HT-29 (cell line): ENCODE data around the gene PTPN12. TPM values are rescaled to one million over a fixed set of nuclear protein-coding genes. Genes with fewer than 3 reads are reported as not detected.

ENCODE experiments used
- DNase-seq: peaks from one replicate; pipeline ENCODE4 v3.0.0-alpha.2; 2015; ENCODE audit warnings: low spot score
- total RNA-seq: library from RNA; depleted of rRNA; stranded (reverse); fragments of >200 nt; shearing (Covaris generic); gene quantifications from 2 replicates; pipeline ENCODE4 v1.2.3, GENCODE V29; 2014; rRNA removed

Gene PTPN12
- total RNA-seq, 1 experiment from 2014 or later: 29.6 TPM

DNA sequence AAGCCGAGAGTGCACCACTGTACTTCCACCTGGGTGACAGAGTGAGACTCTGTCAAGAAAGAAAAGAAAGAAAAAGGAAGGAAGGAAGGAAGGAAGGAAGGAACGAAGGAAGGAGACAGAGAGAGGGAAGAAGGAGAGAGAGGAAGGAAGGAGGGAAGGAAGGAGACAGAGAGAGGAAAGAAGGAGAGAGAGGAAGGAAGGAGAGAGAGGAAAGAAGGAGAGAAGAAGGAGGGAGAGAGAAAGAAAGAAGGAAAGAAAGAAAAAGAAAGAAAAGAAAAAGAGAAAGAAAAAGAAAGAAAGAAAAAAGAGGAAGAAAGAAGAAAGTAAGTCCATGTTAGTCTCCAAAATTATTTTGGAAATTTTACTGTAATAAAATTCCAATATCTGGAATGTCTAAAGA, 125.8 kb downstream of the PTPN12 start:
- DNase-seq: no peak

DNA sequence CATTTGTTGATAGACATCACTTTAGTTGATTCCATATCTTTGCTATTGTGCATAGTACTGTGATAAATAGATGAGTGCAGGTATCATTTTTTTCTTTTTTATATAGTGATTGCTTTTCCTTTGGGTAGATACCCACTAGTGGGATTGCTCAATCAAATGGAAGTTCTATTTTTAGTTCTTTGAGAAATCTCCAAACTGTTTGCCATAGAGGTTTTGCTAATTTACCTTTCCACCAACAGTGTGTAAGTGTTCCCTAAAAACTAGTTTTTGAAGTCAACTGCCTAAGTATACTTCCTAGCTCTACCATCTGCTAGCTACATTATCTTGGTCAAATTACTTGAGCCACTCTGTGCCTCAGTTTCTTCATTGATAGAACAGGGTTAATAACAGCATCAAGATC, 127.6 kb downstream of the PTPN12 start:
- DNase-seq: no peak

DNA sequence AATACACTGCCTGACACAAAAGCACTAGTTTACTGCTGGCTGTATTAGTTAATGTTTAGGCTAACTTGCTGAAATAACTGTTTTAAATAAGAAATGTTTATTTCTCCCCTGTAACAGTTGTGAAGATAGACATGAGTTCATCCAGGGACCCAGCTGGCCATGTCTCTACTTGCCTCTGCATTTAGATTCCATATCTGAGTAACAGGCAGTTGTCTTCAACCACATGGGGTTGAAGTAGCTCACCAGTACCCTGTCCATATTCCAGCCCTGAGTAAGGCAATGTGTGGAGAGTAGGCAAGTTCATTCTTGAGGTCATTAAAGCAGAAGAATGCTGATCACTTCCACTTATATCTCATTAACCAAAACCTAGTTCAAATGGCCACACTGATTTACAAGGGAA, 128.1 kb downstream of the PTPN12 start:
- DNase-seq: no peak

DNA sequence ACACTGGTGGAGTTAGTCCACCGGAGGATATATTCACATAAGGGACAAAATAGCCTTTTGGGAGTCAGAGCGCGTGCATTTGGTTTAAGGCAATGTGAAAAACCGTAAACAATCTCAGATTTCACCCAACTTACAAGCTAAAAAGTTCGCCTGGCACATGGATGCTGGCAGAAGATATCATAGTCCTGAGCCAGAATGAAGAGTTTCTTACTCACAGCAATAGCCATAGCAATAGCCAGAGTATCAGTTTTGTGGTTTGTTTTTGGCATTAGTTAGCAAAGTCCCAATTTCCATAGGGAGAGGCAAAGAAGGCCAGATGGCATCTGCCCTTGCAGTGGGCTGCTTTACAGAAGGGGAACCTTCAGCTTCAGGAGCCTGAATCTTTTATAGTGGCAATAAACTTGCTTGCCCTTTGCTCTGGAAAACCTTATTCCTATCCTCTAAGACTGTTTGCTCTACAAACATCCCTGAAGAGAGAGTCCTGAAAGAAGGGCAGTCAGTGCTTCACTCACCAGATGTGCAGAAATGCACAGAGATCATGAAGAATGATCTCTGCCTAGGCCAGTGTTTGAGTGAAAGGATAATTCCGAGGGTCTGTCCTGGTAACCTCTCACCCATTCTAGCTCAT, 130.5 kb downstream of the PTPN12 start:
- no peak for DNase-seq

DNA sequence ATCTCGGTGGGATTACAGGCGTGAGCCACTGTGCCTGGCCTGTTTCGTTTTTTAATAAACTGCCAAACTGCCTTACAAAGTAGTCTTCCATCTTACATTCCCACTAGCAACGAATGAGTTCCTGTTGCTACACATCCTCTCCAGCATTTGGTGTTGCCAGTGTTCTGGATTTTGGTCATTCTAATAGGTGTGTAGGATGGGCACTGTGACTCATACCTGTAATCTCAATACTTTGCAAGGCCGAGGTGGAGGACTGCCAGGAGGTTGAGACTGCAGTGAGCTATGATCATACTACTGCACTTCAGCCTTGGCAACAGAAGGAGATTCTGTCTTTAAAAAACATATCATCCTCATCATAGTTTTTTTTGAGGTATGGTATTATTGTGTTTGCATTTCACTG, 137.8 kb downstream of the PTPN12 start:
- DNase-seq: peak; percentile 56

DNA sequence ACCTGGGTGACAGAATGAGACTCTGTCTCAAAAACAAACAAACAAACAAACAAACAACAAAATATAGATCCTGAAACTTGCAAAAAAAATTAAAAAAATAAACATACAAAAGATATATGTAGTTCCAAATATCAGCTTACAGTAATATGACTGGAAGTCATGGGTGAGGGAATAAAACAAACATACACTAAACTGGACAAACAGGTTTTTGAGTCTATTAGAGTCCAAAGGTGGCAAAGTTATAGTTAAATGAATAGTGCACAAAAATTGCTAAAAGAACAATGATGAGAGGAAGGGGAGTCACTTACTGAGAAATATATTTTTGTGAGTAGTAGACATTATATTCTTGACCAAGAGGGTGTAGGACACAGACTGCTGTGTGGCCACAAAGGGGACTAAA, 142.5 kb downstream of the PTPN12 start:
- DNase-seq: peak; percentile 86

DNA sequence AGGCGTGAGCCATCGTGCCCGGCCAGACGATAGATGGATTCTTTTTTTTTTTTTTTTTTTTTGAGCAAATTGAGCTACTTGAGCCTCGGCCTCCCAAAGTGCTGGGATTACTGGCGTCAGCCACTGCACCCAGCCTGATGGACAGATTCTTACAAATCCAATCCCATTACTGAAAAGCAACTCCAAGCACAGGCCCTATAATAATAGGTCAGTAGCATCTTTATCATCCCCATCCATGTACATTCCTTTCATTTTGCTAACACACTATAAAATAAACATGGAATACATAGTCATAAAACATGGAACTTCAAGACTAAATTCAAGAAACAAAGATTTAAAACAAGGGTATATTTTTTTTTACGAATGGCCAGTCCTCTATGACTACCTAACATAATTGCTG, 143.2 kb downstream of the PTPN12 start:
- DNase-seq: no peak

DNA sequence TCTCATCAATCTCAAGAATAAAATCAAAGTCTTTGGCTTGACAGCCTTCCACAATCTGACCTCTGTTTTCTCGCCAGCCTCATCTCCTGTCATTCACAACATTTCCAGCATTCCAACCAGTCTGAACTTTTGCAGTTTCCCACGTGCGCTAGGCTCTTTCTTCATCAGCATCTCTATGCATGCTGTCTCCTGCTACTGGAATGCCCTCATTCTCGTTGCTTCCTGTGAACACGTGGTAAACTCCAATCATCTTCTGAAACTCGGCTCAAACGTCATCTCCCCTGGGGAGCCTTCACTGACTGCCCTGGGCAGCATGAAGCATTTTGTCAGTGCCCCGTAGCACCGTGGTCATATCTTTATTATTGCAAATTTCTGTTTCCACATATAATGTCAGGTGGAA, 146.9 kb downstream of the PTPN12 start:
- no peak for DNase-seq

DNA sequence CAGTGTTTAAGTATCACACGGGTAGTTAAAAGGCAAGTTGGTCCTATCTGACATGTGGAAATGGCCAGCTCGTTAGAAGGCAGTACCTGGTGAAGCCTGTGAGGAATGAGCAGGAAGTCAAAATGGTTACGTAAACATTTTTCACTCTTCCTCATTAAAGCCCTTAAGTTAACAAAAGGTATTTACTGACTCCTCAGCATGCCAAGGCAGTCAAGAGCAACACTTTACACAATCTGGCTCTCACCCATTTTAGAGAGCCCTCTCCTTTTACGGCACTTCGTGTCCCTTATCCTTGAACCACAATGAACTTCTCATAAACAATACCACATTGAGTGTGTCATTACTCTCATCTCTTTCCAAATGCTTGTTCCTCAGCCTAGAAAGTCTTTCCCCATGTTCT, 148.1 kb downstream of the PTPN12 start:
- peak; percentile 78 for DNase-seq

DNA sequence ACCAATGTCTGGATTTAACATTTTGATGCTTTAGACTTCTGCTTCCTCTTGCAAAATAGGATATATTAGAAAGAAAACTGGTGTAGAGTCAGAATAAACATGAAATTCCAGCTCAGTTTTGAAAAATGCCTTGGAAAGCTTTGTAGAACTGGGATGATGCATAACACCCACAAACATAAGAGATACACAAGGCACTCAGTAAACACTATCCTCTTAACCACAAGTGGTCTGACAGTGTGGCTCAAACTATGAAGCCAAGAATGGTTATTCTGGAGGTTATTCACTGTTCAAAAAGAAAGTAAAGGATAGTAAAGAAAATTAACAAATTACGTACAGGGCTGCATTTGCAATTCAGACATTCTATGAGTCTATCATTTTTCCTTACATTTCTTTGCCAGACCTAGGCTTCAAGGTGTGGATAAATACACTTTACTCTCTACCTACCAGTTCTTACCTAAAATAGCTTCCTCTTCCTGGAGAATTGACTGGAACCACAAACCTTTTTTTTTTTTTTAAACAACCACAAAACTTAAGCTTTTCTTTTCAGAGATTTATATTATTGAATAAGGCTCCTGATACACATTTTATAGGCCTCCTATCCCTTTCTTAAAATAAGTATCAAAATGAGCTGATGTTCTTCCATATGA, 150.1 kb downstream of the PTPN12 start:
- no peak for DNase-seq

DNA sequence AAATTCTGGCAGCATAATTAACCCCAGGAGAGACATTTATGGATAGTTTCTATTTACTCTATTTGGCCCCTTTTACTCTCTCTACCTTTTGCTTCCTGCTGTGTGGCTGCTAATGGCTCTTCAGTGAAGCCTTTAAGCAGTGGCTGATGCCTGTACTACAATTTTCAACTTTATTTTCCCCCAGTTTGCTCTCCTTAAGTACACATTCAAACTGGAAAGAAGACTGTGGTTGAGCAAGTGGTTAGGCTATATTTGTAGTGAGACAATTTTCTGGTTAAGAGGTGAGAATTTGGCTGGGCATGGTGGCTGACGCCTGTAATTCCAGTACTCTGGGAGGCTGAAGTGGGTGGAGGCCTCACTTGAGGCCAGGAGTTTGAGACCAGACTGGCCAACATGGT, 150.7 kb downstream of the PTPN12 start:
- no peak for DNase-seq

Other genes starting within 250 kb of the PTPN12 start
- gene GSAP, start 120.9 kb upstream of the PTPN12 start, total RNA-seq: 3.7 and 6.0 TPM in 2 replicates
- 9.9 and 12.4 TPM in 2 replicates for gene RSBN1L, start 159.2 kb downstream of the PTPN12 start, total RNA-seq